Measurements from ENCODE around the gene AMIGO3. TPM values are rescaled to one million over a fixed set of nuclear protein-coding genes. Genes with fewer than 3 reads are reported as not detected.

Gene AMIGO3
- total RNA-seq, 1 experiment from 2014 or later: not detected

GRCh38 chr3:49757197-49757596 lies 37.7 kb upstream of the AMIGO3 start:
- Mint-ChIP-seq H3K36me3 (ENCODE audit: insufficient read depth, unreplicated experiment) (peaks cover 34% of the 10 kb centered on the region), H3K4me3 (ENCODE audit: unreplicated experiment) (no peak overlapping the region), H3K4me1 (ENCODE audit: insufficient read depth, unreplicated experiment) (peaks cover 12% of the 10 kb centered on the region), H3K27ac (ENCODE audit: low read depth, unreplicated experiment) (no peak overlapping the region), H3K27me3 (ENCODE audit: insufficient read depth, unreplicated experiment) (no peaks in the 10 kb centered on the region), H3K9me3 (ENCODE audit: unreplicated experiment) (no peaks in the 10 kb centered on the region)
- CTCF ChIA-PET: interaction anchor here (0.5 to 0.7 kb wide), 3 partner anchors 59 to 86 kb away, joined by 3 read pairs; no protein-coding TSS in a partner anchor
- POLR2A ChIA-PET: interaction anchor here (0.8 to 1.7 kb wide), 3 partner anchors 8 to 30 kb away, joined by 3 to 7 read pairs (median 4); no protein-coding TSS in a partner anchor
- intact Hi-C loops (cut with micrococcal nuclease): no loop called here
- BruUV-seq (replicated peaks): no TSS peak
- DNase-seq (ENCODE audit: unreplicated experiment): no peak
- TF ChIP-seq, protein P1, sequence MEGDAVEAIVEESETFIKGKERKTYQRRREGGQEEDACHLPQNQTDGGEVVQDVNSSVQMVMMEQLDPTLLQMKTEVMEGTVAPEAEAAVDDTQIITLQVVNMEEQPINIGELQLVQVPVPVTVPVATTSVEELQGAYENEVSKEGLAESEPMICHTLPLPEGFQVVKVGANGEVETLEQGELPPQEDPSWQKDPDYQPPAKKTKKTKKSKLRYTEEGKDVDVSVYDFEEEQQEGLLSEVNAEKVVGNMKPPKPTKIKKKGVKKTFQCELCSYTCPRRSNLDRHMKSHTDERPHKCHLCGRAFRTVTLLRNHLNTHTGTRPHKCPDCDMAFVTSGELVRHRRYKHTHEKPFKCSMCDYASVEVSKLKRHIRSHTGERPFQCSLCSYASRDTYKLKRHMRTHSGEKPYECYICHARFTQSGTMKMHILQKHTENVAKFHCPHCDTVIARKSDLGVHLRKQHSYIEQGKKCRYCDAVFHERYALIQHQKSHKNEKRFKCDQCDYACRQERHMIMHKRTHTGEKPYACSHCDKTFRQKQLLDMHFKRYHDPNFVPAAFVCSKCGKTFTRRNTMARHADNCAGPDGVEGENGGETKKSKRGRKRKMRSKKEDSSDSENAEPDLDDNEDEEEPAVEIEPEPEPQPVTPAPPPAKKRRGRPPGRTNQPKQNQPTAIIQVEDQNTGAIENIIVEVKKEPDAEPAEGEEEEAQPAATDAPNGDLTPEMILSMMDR (IDR thresholded peaks at IDR 0.05; ENCODE audit: unreplicated experiment): no peak

- no peaks in the 10 kb centered on the region for H3K9me3 Mint-ChIP-seq (ENCODE audit: unreplicated experiment)
- intact Hi-C loops (cut with micrococcal nuclease): no loop called here
- no peak for DNase-seq (ENCODE audit: unreplicated experiment)
- H3K27me3 Mint-ChIP-seq (ENCODE audit: insufficient read depth, unreplicated experiment): no peaks in the 10 kb centered on the region
- CTCF ChIA-PET: no interaction called here
- H3K27ac Mint-ChIP-seq (ENCODE audit: low read depth, unreplicated experiment): no peak overlapping the region
- H3K4me3 Mint-ChIP-seq (ENCODE audit: unreplicated experiment): no peak overlapping the region
- peaks cover 12% of the 10 kb centered on the region for H3K4me1 Mint-ChIP-seq (ENCODE audit: insufficient read depth, unreplicated experiment)
- POLR2A ChIA-PET: interaction anchor here (1.7 kb wide), 1 partner anchor 25 kb away, joined by 3 read pairs; no protein-coding TSS in a partner anchor
- H3K36me3 Mint-ChIP-seq (ENCODE audit: insufficient read depth, unreplicated experiment): peaks cover 32% of the 10 kb centered on the region
- TF ChIP-seq, protein P1 (IDR thresholded peaks at IDR 0.05; ENCODE audit: unreplicated experiment): no peak
- no TSS peak for BruUV-seq (replicated peaks)
Observed at GRCh38 chr3:49756036-49756435, 36.6 kb upstream of the AMIGO3 start.

- H3K9me3 Mint-ChIP-seq (ENCODE audit: unreplicated experiment): no peaks in the 10 kb centered on the region
- H3K27ac Mint-ChIP-seq (ENCODE audit: low read depth, unreplicated experiment): no peak overlapping the region
- no peak overlapping the region for H3K4me3 Mint-ChIP-seq (ENCODE audit: unreplicated experiment)
- BruUV-seq (replicated peaks): no TSS peak
- TF ChIP-seq, protein P1 (IDR thresholded peaks at IDR 0.05; ENCODE audit: unreplicated experiment): no peak
- DNase-seq (ENCODE audit: unreplicated experiment): no peak
- CTCF ChIA-PET: no interaction called here
- POLR2A ChIA-PET: interaction anchor here (1.2 kb wide), 1 partner anchor 33 kb away, joined by 3 read pairs; no protein-coding TSS in a partner anchor
- intact Hi-C loops (cut with micrococcal nuclease): no loop called here
- H3K4me1 Mint-ChIP-seq (ENCODE audit: insufficient read depth, unreplicated experiment): peaks cover 12% of the 10 kb centered on the region
- H3K27me3 Mint-ChIP-seq (ENCODE audit: insufficient read depth, unreplicated experiment): no peaks in the 10 kb centered on the region
- H3K36me3 Mint-ChIP-seq (ENCODE audit: insufficient read depth, unreplicated experiment): peaks cover 25% of the 10 kb centered on the region
Observed at GRCh38 chr3:49754536-49754935, 35.1 kb upstream of the AMIGO3 start.

- intact Hi-C loops (cut with micrococcal nuclease): no loop called here
- Mint-ChIP-seq H3K4me3 (ENCODE audit: unreplicated experiment) (no peak overlapping the region), H3K36me3 (ENCODE audit: insufficient read depth, unreplicated experiment) (peaks cover 40% of the 10 kb centered on the region), H3K27ac (ENCODE audit: low read depth, unreplicated experiment) (no peak overlapping the region), H3K9me3 (ENCODE audit: unreplicated experiment) (no peaks in the 10 kb centered on the region), H3K4me1 (ENCODE audit: insufficient read depth, unreplicated experiment) (peaks cover 15% of the 10 kb centered on the region), H3K27me3 (ENCODE audit: insufficient read depth, unreplicated experiment) (no peaks in the 10 kb centered on the region)
- DNase-seq (ENCODE audit: unreplicated experiment): no peak
- POLR2A ChIA-PET: no interaction called here
- TF ChIP-seq, protein P1 (IDR thresholded peaks at IDR 0.05; ENCODE audit: unreplicated experiment): no peak
- BruUV-seq (replicated peaks): no TSS peak
- CTCF ChIA-PET: interaction anchor here (0.7 kb wide), 1 partner anchor 291 kb away, joined by 4 read pairs; no protein-coding TSS in a partner anchor
Observed at GRCh38 chr3:49751501-49751900, 32.0 kb upstream of the AMIGO3 start.
